ENCODE measurements around the gene UHMK1. TPM values are rescaled to one million over a fixed set of nuclear protein-coding genes. Genes with fewer than 3 reads are reported as not detected.

Gene UHMK1
- total and polyA plus RNA-seq, 10 donors = 14.8 to 77.6 (median 59.1) TPM

DNA sequence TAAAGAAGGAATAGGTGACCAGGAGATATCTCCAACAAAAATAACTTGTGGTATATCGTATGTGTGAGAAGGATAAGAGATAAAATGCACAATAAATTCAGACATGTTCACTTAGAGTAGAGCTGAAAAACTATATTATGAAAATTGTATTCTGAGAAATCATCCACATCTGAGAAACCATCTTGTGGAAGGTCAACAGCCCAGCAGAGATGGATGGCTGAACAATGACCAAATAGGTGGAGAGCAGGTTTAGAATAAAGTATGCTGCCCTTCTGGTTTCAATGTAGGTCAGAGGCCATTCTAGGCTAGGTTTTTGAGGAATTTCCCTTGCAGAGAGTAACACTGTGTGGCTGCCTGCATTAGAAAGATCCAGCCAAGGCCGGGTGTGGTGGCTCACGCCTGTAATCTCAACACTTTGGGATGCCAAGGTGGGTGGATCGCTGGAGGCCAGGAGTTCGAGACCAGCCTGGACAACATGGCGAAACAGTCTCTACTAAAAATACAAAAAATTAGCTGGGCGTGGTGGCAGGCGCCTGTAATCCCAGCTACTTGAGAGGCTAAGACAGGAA is 55.1 kb downstream of the UHMK1 start:
- TF ChIP-seq, protein P1, sequence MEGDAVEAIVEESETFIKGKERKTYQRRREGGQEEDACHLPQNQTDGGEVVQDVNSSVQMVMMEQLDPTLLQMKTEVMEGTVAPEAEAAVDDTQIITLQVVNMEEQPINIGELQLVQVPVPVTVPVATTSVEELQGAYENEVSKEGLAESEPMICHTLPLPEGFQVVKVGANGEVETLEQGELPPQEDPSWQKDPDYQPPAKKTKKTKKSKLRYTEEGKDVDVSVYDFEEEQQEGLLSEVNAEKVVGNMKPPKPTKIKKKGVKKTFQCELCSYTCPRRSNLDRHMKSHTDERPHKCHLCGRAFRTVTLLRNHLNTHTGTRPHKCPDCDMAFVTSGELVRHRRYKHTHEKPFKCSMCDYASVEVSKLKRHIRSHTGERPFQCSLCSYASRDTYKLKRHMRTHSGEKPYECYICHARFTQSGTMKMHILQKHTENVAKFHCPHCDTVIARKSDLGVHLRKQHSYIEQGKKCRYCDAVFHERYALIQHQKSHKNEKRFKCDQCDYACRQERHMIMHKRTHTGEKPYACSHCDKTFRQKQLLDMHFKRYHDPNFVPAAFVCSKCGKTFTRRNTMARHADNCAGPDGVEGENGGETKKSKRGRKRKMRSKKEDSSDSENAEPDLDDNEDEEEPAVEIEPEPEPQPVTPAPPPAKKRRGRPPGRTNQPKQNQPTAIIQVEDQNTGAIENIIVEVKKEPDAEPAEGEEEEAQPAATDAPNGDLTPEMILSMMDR (IDR thresholded peaks at IDR 0.05 in 8 of 11, conservative IDR thresholded peaks at IDR 0.05 in 3 of 11) = no peak
- TF ChIP-seq POLR2AphosphoS5 (IDR thresholded peaks at IDR 0.05) (no peak), POLR2A (IDR thresholded peaks at IDR 0.05) (no peak)
- intact Hi-C loops (cut with DNase I; ENCODE audit: low total_unique reads) = no loop called here
- Histone ChIP-seq H3K4me3 (no peak overlapping the region), H3K27ac (no peak overlapping the region), H3K27me3 (replicated peaks in 1 of 7) (no peaks in the 10 kb centered on the region), H3K36me3 (no peaks in the 10 kb centered on the region), H3K4me1 (no peaks in the 10 kb centered on the region), H3K9me3 (no peaks in the 10 kb centered on the region)
- WGBS, 5 donors = 92 to 96% (median 93%) methylated on average over 8 of the region's 8 CpGs
- no peak for DNase-seq

DNA sequence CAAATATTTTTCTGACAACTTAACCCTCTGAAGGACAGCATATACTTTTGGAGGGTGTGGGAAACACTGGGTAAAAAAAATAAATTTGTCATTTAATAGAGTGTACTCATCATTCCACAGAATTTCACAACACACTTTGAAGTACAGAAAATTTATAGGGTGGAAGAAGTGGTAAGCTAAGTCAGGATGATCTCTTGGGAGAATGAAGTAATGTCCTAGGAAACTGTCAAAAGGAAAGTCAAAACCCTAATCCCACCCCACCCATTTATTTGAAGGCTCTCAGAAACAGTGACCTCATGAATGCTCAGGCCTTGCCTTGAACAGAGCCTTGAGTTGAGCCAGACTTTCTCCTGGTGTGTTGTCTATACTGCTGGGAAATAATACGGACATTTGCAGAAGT is 56.6 kb downstream of the UHMK1 start:
- H3K4me1 ChIP-seq = no peaks in the 10 kb centered on the region
- WGBS, 5 donors = 69 to 91% (median 85%) methylated on average over 1 of the region's 1 CpG

DNA sequence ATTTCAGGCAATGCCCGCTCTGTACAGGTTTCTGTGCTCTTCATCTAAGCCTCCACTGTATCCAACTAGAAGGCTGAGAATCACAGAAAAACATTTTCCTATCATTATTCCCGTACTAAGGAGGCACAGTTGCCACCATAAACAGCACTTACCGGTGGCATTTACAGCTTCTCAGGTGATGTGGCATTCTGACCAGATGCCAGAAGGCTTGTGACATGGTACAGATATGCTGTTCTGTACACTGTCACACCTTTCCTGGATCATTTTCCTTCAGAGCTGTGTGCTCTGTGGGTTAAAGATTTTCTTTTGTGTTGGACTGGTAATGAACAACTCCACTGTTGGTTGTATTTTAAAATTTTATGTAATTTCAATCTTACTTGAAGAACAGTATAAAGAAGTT is 59.9 kb downstream of the UHMK1 start:
- Histone ChIP-seq H3K27me3 (replicated peaks in 1 of 7) (no peaks in the 10 kb centered on the region), H3K4me1 (peaks cover 5 to 19% (median 18%) of the 10 kb centered on the region in 6 donors), H3K9me3 (no peaks in the 10 kb centered on the region), H3K4me3 (no peak overlapping the region), H3K27ac (no peak overlapping the region), H3K36me3 (no peaks in the 10 kb centered on the region)
- WGBS, 5 donors = 86 to 95% (median 92%) methylated on average over 3 of the region's 3 CpGs
- intact Hi-C loops (cut with DNase I; ENCODE audit: low total_unique reads) = no loop called here
- TF ChIP-seq POLR2AphosphoS5 (IDR thresholded peaks at IDR 0.05) (no peak), POLR2A (IDR thresholded peaks at IDR 0.05) (no peak)
- TF ChIP-seq, protein P1 (IDR thresholded peaks at IDR 0.05 in 8 of 11, conservative IDR thresholded peaks at IDR 0.05 in 3 of 11) = no peak
- DNase-seq = no peak

More for the DNA sequence above, 56.6 kb downstream of the UHMK1 start:
- Histone ChIP-seq H3K27me3 (replicated peaks in 1 of 7) (no peaks in the 10 kb centered on the region), H3K4me3 (no peak overlapping the region), H3K36me3 (no peaks in the 10 kb centered on the region), H3K27ac (no peak overlapping the region), H3K9me3 (no peaks in the 10 kb centered on the region)
- intact Hi-C loops (cut with DNase I; ENCODE audit: low total_unique reads) = no loop called here
- no peak for DNase-seq
- no peak for TF ChIP-seq POLR2AphosphoS5 (IDR thresholded peaks at IDR 0.05)
- TF ChIP-seq, protein P1 (IDR thresholded peaks at IDR 0.05 in 8 of 11, conservative IDR thresholded peaks at IDR 0.05 in 3 of 11) = no peak
- no peak for TF ChIP-seq POLR2A (IDR thresholded peaks at IDR 0.05)

DNA sequence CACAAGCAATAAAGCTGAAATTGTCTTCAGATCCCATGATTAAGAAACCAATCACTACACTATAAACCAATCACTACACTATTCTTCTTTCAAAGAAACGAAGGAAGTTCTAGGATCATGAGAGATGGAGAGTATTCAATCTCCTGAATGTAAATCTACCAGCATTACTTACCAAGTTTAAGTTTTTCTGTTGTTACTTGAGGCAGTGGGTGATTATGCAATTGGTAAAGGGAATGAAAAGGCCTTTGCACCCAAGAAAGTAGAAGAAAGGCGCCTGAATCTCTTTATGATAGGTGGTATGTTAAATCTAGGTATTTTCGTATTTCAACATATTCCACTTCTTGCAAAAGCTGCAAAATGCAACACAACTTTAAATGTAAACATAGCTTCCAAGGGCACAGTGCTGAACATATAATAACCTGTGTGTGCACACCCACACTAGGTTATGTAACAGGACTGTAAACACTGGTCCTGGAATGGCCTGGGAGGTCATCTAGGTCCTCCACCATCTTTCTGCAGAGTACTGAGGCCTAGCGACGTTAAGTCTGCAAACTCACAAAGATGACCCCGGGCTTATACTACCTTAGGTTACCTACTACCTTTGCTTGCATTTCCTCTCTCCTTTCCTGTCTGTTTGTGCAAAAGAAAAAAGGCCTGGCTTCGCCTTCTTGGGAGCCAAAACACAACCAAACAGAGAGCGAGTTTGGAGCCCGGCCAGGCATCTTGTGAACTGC is 62.9 kb downstream of the UHMK1 start:
- TF ChIP-seq, protein P1 (IDR thresholded peaks at IDR 0.05 in 8 of 11, conservative IDR thresholded peaks at IDR 0.05 in 3 of 11) = no peak
- TF ChIP-seq POLR2AphosphoS5 (IDR thresholded peaks at IDR 0.05) = no peak
- TF ChIP-seq POLR2A (IDR thresholded peaks at IDR 0.05) = no peak
- Histone ChIP-seq H3K36me3 (no peaks in the 10 kb centered on the region), H3K27ac (peak overlapping the region; percentile 87 to 95 (median 94)), H3K9me3 (no peaks in the 10 kb centered on the region), H3K27me3 (replicated peaks in 1 of 7) (no peaks in the 10 kb centered on the region), H3K4me1 (peaks cover 5 to 38% (median 28%) of the 10 kb centered on the region in 6 donors), H3K4me3 (peak overlapping the region; percentile 59 to 86 (median 75))
- 52 to 62% (median 57%) methylated on average over 9 of the region's 9 CpGs for WGBS, 5 donors
- intact Hi-C loops (cut with DNase I; ENCODE audit: low total_unique reads) = no loop called here
- DNase-seq = no peak

Measured in spleen (tissue), 11 donors.